ENCODE results near the gene METTL23. TPM values are rescaled to one million over a fixed set of nuclear protein-coding genes. Genes with fewer than 3 reads are reported as not detected.

The METTL23 gene
- total and polyA plus RNA-seq, 12 donors: 24.6 to 91.5 (median 42.0) TPM

GRCh38 chr17:76751416-76751993 lies 24.9 kb downstream of the METTL23 start:
- Histone ChIP-seq H3K4me3 (no peak overlapping the region), H3K4me1 (replicated peaks in 1 of 2) (no peaks in the 10 kb centered on the region), H3K27me3 (no peaks in the 10 kb centered on the region), H3K9me3 (replicated peaks in 1 of 3) (no peaks in the 10 kb centered on the region), H3K27ac (no peak overlapping the region), H3K36me3 (replicated peaks in 1 of 2) (peaks cover 0 to 11% of the 10 kb centered on the region in 2 donors)
- intact Hi-C loops (cut with DNase I): no loop called here
- 64 to 67% (median 65%) methylated on average over 3 of the region's 3 CpGs for WGBS, 4 donors
- DNase-seq: peak in 3 of 7 donors; percentile 44 to 54 (median 50)
- TF ChIP-seq CTCF (IDR thresholded peaks at IDR 0.05): no peak
- TF ChIP-seq POLR2A (IDR thresholded peaks at IDR 0.05): no peak

DNA sequence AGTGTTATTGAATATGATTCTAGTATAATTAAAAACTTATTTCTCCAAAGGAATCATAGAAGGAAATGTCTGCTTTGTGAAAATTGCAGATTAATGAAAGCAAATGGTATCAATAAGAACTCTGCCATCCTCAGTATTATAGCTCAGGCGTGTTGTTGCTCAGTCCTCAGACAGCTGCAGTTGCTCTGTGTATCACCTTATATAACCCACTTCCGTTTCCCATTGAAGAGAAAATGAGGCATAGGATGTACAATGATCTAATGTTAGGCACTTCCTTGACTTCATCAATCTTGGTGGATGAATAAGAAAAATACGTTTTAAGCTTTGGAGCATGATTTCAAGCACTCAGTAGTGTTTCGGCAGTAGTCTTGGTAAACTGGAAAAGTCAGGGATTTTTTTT lies 25.4 kb downstream of the METTL23 start:
- 82 to 86% (median 84%) methylated on average over 4 of the region's 4 CpGs for WGBS, 4 donors
- peaks cover 0 to 11% of the 10 kb centered on the region in 2 donors for H3K36me3 ChIP-seq (replicated peaks in 1 of 2)
- no peaks in the 10 kb centered on the region for H3K9me3 ChIP-seq (replicated peaks in 1 of 3)
- TF ChIP-seq POLR2A (IDR thresholded peaks at IDR 0.05) (no peak), CTCF (IDR thresholded peaks at IDR 0.05) (no peak)
- intact Hi-C loops (cut with DNase I): no loop called here
- no peak overlapping the region for H3K27ac ChIP-seq
- no peaks in the 10 kb centered on the region for H3K27me3 ChIP-seq
- H3K4me3 ChIP-seq: no peak overlapping the region
- no peaks in the 10 kb centered on the region for H3K4me1 ChIP-seq (replicated peaks in 1 of 2)
- no peak for DNase-seq

DNA sequence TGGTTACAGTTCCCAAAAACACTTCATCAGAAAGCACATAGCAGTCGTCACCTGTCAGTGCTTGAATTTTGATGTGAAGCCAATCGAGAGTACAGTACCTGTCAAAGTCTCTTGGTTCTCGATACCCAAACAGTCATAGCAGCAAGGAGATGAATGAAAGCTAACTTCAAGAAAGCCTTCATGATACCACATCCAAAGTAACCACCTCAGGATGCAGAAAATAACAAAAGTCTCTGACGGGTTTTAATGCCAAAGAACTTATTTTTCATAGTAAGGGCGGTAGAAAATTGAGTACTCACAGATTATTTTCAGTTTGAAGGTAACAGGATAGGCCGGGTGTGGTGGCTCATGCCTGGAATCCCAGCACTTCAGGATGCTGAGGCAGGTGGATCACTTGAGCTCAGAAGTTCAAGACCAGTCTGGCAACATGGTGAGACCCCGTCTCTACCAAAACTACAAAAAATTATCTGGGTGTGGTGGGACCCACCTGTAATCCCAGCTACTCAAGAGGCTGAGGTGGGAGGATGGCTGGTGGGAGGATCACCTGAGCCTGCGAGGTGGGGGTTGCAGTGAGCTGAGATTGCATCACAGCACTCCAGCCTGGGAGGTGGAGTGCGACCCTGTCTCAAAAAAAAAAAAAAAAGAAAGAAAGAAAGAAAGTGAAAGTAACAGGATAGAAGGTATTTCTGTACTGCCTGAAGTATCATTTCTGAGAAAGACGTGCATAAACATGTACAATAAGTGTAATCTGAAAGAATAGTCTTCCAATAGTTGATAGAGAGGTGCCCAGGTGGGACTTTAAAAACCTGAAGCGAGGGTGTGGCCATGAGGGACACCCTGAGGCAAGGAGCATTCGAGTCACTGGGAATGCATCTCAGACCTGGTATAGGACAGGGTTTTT lies 26.7 kb downstream of the METTL23 start:
- Histone ChIP-seq H3K27ac (no peak overlapping the region), H3K9me3 (replicated peaks in 1 of 3) (no peaks in the 10 kb centered on the region), H3K4me1 (replicated peaks in 1 of 2) (no peaks in the 10 kb centered on the region), H3K36me3 (replicated peaks in 1 of 2) (peaks cover 0 to 17% of the 10 kb centered on the region in 2 donors), H3K4me3 (no peak overlapping the region), H3K27me3 (no peaks in the 10 kb centered on the region)
- WGBS, 4 donors: 83 to 85% (median 85%) methylated on average over 11 to 12 of the region's 12 CpGs
- TF ChIP-seq POLR2A (IDR thresholded peaks at IDR 0.05): no peak
- TF ChIP-seq CTCF (IDR thresholded peaks at IDR 0.05): no peak
- intact Hi-C loops (cut with DNase I): no loop called here
- peak in 1 of 7 donors; percentile 30 for DNase-seq

- Histone ChIP-seq H3K27me3 (no peaks in the 10 kb centered on the region), H3K4me3 (no peak overlapping the region), H3K4me1 (replicated peaks in 1 of 2) (no peaks in the 10 kb centered on the region), H3K9me3 (replicated peaks in 1 of 3) (no peaks in the 10 kb centered on the region), H3K36me3 (replicated peaks in 1 of 2) (peaks cover 0 to 20% of the 10 kb centered on the region in 2 donors), H3K27ac (no peak overlapping the region)
- intact Hi-C loops (cut with DNase I): no loop called here
- TF ChIP-seq POLR2A (IDR thresholded peaks at IDR 0.05) (no peak), CTCF (IDR thresholded peaks at IDR 0.05) (no peak)
- 92 to 100% (median 98%) methylated on average over 2 of the region's 2 CpGs for WGBS, 4 donors
- DNase-seq: peak in 1 of 7 donors; percentile 23
Observed at GRCh38 chr17:76755285-76755684, 28.6 kb downstream of the METTL23 start.

Measured in adrenal gland (tissue), 12 donors.